Ovary (tissue), 9 donors: ENCODE results near the gene TSPAN7. TPM values are rescaled to one million over a fixed set of nuclear protein-coding genes. Genes with fewer than 3 reads are reported as not detected.

ENCODE experiments used
- DNase-seq, 5 donors: peaks; one replicate each; pipeline ENCODE4 v3.0.0-alpha.2; 2019 to 2020
- H3K27ac ChIP-seq, 2 donors: fragments of 200-600 bp; one replicate each; pipeline versions ENCODE4 v1.5.1 to v1.8.0; 2019 to 2022
- H3K27me3 ChIP-seq: fragments of 200-600 bp; one replicate; pipeline ENCODE4 v1.8.0; 2022
- H3K36me3 ChIP-seq: fragments of 200-600 bp; sonication (generic); one replicate; pipeline ENCODE4 v1.5.1; 2019
- H3K4me1 ChIP-seq: one replicate; pipeline ENCODE4 v1.8.1; 2013; ENCODE audit warnings: mild to moderate bottlenecking, moderate library complexity; ENCODE audit not compliant: insufficient read depth
- H3K4me3 ChIP-seq: fragments of 200-600 bp; sonication (generic); one replicate; pipeline ENCODE4 v1.5.1; 2017
- H3K9me3 ChIP-seq, 2 donors: fragments of 200-600 bp in 1 of 2; sonication (generic) in 1 of 2; one replicate each; pipeline versions ENCODE4 v1.5.1 to v1.8.1; 2013 to 2019; ENCODE audit warnings: mild to moderate bottlenecking in 1 of 2, moderate library complexity in 1 of 2
- CTCF ChIP-seq, 3 donors: fragments of 450-650 bp in 2 of 3; fragments of 200-600 bp in 1 of 3; IDR thresholded peaks; one replicate each; pipeline versions ENCODE4 v1.5.1 to v1.8.0; 2016 to 2022; ENCODE audit warnings: antibody characterized with exemption in 3 of 3, mild to moderate bottlenecking in 1 of 3
- EP300 ChIP-seq: sonication (generic); formaldehyde crosslinking; IDR thresholded peaks from one replicate; pipeline ENCODE4 v1.6.1; 2017; ENCODE audit warnings: antibody characterized with exemption
- POLR2A ChIP-seq: fragments of 450-650 bp; IDR thresholded peaks from one replicate; pipeline ENCODE4 v1.6.1; 2017; ENCODE audit warnings: antibody characterized with exemption, mild to moderate bottlenecking, moderate library complexity
- WGBS, 3 donors: extraction: QIAGEN DNeasy Blood & Tissue Kit in 1 of 3; methylation state at CpG; one replicate each; pipeline versions ENCODE4 v1.1.5 to v1.1.7; 2013 to 2017; 5-methylcytosine and 5-hydroxymethylcytosine counted together
- intact Hi-C, 4 donors: fragments of 100-400 bp; cut with DNase I; formaldehyde crosslinking; loops; one replicate each; pipeline versions ENCODE4 v1.11.0 to v1.15.1; 2022 to 2023
- polyA plus RNA-seq, 2 donors: library from polyadenylated mRNA; stranded (reverse); fragments of 200-250 nt in 1 of 2; fragments of 350-450 nt in 1 of 2; fragmentation: Illumina TruSeq in 1 of 2; extraction: RNeasy Lipid Tissue Mini Kit (QIAGEN cat#74804) in 1 of 2; gene quantifications; one replicate each; pipeline ENCODE4 v1.2.3, GENCODE V29; 2013 to 2014
- total RNA-seq, 7 donors: library from RNA; depleted of rRNA in 2 of 7; stranded (reverse); fragments of >200 nt in 2 of 7; fragmentation: NEBNext Ultra II Directional in 3 of 7; extraction: Animal tissue kit (Norgen Biotek cat#: 25700) in 3 of 7; gene quantifications; one replicate each; pipeline versions ENCODE4 v1.1.0 to v1.2.4, GENCODE V29; 2016 to 2023
- donor health status: DM: no; HTN: no; CAD: no; lungs with moderate emphysema.
- donor health status: DM: no; HTN: no; CAD: no.
- donor health status: Bipolar disorder and iron deficiency.
- donor health status: DM: yes; HTN: yes; CAD: no.
- donor health status: DM: no; HTN: no; CAD: no.
- donor health status: DM: yes; HTN: yes; CAD: no.

Gene TSPAN7
- total and polyA plus RNA-seq, 9 donors: 8.3 to 84.2 (median 19.5) TPM

GRCh38 chrX:38652934-38653442 lies 91.6 kb downstream of the TSPAN7 start:
- H3K27me3 ChIP-seq: no peaks in the 10 kb centered on the region
- intact Hi-C loops: loop anchor here in 1 of 4 donors (10.0 kb wide), 1 partner anchor 528 kb away; no protein-coding TSS in a partner anchor
- H3K4me3 ChIP-seq: no peak overlapping the region
- no peak for DNase-seq
- H3K4me1 ChIP-seq: no peaks in the 10 kb centered on the region
- H3K36me3 ChIP-seq: no peaks in the 10 kb centered on the region
- TF ChIP-seq CTCF (IDR thresholded peaks at IDR 0.05): no peak
- no peak for TF ChIP-seq POLR2A
- no peak for TF ChIP-seq EP300
- no peaks in the 10 kb centered on the region for H3K9me3 ChIP-seq
- no peak overlapping the region for H3K27ac ChIP-seq
- WGBS, 3 donors: 83 to 84% (median 83%) methylated on average over 13 of the region's 13 CpGs

- Histone ChIP-seq H3K27ac (no peak overlapping the region), H3K27me3 (no peaks in the 10 kb centered on the region), H3K4me1 (no peaks in the 10 kb centered on the region), H3K4me3 (no peak overlapping the region), H3K9me3 (no peaks in the 10 kb centered on the region), H3K36me3 (no peaks in the 10 kb centered on the region)
- TF ChIP-seq CTCF (IDR thresholded peaks at IDR 0.05) (no peak), EP300 (no peak), POLR2A (no peak)
- intact Hi-C loops: loop anchor here in 1 of 4 donors (10.0 kb wide), 1 partner anchor 530 kb away; no protein-coding TSS in a partner anchor
- WGBS, 3 donors: 89 to 100% (median 97%) methylated on average over 1 of the region's 1 CpG
- DNase-seq: no peak
Observed at GRCh38 chrX:38654302-38654701, 93.0 kb downstream of the TSPAN7 start.

GRCh38 chrX:38656350-38656915 lies 95.1 kb downstream of the TSPAN7 start:
- Histone ChIP-seq H3K36me3 (no peaks in the 10 kb centered on the region), H3K4me3 (no peak overlapping the region), H3K27me3 (no peaks in the 10 kb centered on the region), H3K4me1 (no peaks in the 10 kb centered on the region), H3K9me3 (no peaks in the 10 kb centered on the region), H3K27ac (no peak overlapping the region)
- 60 to 69% (median 64%) methylated on average over 4 of the region's 4 CpGs for WGBS, 3 donors
- no peak for DNase-seq
- no peak for TF ChIP-seq EP300
- intact Hi-C loops: loop anchor here in 1 of 4 donors (10.0 kb wide), 1 partner anchor 532 kb away; no protein-coding TSS in a partner anchor

- Histone ChIP-seq H3K4me1 (no peaks in the 10 kb centered on the region), H3K27ac (no peak overlapping the region), H3K9me3 (no peaks in the 10 kb centered on the region), H3K4me3 (no peak overlapping the region), H3K27me3 (no peaks in the 10 kb centered on the region), H3K36me3 (no peaks in the 10 kb centered on the region)
- no peak for DNase-seq
- no peak for TF ChIP-seq EP300
- TF ChIP-seq CTCF (IDR thresholded peaks at IDR 0.05): no peak
- TF ChIP-seq POLR2A: no peak
- intact Hi-C loops: loop anchor here in 1 of 4 donors (10.0 kb wide), 1 partner anchor 533 kb away; no protein-coding TSS in a partner anchor
Observed at GRCh38 chrX:38657562-38657961, 96.2 kb downstream of the TSPAN7 start.

GRCh38 chrX:38660395-38661102 lies 99.2 kb downstream of the TSPAN7 start:
- Histone ChIP-seq H3K27me3 (no peaks in the 10 kb centered on the region), H3K4me3 (no peak overlapping the region), H3K36me3 (no peaks in the 10 kb centered on the region), H3K9me3 (no peaks in the 10 kb centered on the region), H3K4me1 (no peaks in the 10 kb centered on the region), H3K27ac (no peak overlapping the region)
- no peak for TF ChIP-seq CTCF (IDR thresholded peaks at IDR 0.05)
- TF ChIP-seq POLR2A: no peak
- no peak for TF ChIP-seq EP300
- no peak for DNase-seq
- WGBS, 3 donors: 70 to 71% (median 70%) methylated on average over 6 of the region's 6 CpGs
- intact Hi-C loops: no loop called here
